Ramos (cell line): ENCODE measurements around the gene MIGA1.

Experiments
- in situ Hi-C: fragments of 300-500 bp; cut with MboI; formaldehyde crosslinking; loops from one replicate; pipeline ENCODE4 v1.14.3; 2022; ENCODE audit warnings: low sequenced_read_pairs; ENCODE audit not compliant: unreplicated experiment

The MIGA1 gene

DNA sequence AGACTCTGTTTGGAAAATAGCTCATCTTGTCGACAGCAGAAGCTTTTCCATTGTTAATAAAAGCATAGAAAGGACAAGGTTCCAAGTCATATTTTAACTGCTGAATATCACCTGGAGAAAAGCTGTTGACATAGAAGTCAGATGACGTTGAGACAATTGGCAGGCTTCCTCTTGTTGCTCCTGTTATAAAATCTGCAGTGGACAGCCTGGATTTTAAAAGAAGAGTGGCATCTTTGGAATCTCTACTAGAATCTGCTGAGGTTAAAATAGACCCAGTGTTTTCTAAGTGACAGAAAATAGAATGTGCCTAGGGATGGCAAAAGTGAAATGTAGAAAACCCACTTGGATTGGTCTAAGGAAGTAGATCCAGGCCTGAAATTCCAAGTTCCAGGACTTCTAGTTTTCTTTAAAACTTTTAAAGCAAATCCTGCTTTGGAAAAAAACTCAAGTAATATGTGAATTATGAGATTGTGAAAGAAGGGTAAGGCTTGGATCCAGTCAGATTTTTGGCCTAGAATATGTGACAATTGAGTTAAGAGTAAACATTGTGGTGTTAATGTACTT, 55.4 kb downstream of the MIGA1 start:
- in situ Hi-C loops = no loop called here

DNA sequence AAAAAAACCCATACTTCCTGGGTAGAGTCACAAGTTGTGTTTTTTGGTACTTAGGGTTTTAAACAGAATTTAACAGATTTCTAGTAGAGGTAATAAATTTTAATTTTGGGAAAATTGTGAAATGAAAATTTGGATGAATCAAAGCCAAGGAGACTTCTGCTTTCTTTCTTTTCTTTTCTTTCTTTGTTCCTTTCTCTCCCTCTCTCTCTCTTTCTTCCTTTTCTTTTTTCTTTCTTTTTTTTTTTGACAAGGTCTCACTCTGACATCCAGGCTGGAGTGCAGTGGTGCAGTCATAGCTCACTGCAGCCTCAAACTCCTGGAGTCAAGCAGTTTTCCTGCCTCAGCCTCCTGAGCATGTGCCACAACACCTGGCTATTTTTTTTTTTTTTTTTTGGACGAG, 62.1 kb downstream of the MIGA1 start:
- in situ Hi-C loops = no loop called here

DNA sequence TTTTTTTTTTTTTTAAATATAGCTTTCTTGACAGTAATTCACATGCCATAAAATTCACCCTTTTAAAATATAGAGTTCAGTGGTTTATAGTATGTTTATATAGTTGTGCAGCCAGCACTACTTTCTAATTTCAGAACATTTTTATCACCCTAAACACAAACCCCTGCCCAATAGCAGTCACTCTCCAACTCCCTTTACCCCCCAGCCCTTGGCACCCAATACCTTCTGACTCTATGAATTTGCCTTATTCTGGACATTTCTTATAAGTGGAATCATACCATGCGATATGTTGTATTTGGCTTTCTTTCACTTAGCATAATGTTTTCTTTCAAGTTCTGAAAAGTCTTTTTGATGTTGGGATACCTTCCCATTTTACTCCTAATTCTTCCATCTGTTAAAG, 66.5 kb downstream of the MIGA1 start:
- in situ Hi-C loops = no loop called here

DNA sequence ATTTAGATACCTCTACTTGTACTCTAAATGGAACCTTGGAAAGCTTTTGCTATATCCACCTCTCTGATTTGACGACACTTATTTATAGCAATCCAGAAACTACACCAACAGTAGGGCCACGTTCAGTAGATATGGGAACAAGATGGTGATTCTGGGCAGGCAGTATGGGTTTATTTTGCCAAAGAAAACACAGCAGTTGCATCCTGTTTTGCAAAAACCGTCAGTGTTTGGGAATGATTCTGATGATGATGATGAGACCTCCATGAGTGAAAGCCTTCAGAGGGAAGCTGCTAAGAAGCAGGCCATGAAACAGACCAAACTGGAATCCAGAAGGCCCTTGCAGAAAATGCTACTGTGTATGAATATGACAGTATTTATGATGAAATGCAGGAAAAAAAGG, 67.5 kb downstream of the MIGA1 start:
- in situ Hi-C loops = no loop called here

DNA sequence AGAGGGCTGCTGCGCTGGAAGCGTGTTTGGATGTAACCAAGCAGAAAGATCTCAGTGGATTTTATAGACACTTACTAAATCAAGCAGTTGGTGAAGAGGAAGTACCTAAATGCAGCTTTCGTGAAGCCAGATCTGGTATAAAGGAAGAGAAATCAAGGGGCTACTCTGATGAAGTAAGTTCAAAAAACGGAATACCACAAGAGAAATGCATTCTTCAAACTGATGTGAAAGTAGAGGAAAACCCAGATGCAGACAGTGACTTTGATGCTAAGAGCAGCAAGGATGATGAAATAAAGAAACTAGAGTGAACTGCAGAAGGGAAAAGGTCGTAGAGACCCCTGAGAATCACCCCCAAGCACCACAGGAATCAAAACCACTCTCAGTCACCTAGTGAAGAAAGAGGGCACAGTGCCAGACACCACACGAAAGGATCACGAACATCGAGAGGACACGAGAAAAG, 68.2 kb downstream of the MIGA1 start:
- in situ Hi-C loops = no loop called here

DNA sequence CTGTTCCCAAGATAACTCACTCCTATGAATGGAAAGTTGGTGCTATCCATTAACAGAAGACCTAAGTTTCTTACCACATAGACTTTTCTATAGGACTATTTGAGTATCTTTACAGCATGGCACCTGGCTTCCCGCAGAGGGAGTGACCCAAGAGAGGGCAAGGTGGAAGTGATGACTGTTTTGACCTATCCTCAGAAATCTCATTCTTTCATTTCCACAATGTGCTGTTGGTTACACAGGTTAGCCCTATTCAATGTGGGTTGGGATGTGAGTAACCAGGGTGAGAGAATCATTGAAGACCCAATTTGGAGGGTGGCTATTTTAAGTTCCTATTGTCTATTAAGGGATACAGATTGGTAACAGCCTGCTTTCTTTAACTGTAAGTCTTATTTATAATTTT, 70.6 kb downstream of the MIGA1 start:
- in situ Hi-C loops = no loop called here

DNA sequence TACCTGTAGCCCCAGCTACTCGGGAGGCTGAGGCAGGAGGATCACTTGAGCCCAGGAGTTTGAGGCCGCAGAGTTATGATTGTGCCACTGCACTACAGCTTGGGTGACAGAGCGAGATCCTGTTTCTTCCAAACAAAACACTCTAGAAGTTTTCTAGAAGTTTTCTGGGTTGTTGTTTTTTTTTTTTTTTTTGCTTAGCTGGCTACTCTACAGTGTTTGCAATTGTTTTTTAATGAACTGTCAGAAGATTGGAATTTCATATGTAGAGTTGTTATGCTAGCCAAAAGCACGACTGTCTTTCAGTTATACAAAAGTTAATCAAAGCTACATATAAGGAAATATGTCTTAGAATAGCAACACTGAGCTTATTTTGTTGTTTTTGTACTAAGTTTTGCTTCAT, 78.1 kb downstream of the MIGA1 start:
- in situ Hi-C loops = no loop called here

DNA sequence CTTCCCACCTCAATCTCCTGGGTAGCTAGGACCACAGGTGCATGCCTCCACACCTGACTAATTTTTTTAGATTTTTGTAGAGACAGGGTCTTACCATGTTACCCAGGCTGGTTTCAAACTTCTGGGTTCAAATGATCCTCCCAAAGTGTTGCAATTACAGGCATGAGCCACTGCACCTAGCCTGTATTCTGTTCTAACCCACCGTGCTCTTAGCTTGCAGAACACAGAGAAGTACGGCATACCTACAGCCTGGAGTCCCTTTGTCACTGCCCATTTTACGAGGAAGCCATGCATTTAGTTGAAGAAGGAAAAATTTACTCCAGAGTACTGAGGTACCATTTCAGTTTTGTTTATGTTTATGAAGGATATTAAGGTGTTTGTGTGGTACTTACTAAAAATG, 79.3 kb downstream of the MIGA1 start:
- in situ Hi-C loops = no loop called here

DNA sequence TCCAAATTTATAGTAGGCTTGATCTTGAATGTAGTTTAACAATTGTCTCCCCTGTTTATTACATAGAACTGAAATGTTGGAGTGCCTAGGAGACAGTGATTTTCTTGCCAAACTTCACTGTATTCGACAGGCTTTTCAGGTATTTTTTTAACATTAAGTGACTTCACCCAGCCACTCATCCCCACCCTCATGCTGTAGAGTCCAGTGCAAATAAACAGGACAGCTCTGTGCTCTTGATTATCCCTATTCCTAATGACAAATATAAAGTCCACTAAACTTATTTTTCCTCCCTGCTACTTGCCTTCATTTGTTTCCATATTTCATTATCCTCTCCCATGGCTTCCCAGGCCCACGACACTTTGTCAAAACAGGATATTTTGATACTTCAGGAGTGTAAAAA, 79.8 kb downstream of the MIGA1 start:
- in situ Hi-C loops = no loop called here

DNA sequence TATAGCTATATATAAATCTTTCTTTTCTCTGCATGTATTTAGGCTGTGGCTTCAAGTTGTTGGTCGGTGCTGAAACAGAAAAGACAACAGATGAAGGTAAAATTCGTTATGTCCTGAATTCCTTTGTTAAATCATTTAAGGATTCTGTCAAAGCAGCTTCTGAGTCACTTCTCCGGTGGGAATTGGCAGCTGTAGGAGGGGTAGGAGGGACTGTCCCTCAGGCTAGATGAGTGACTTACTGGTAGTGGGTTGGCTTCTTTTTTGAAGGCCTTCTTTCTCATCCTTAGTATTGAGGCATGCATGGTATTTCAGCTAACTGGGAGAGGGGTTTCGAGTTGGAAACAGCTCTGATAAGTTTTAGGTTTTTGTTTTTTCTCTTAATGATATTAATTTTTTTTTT, 86.8 kb downstream of the MIGA1 start:
- in situ Hi-C loops = no loop called here

DNA sequence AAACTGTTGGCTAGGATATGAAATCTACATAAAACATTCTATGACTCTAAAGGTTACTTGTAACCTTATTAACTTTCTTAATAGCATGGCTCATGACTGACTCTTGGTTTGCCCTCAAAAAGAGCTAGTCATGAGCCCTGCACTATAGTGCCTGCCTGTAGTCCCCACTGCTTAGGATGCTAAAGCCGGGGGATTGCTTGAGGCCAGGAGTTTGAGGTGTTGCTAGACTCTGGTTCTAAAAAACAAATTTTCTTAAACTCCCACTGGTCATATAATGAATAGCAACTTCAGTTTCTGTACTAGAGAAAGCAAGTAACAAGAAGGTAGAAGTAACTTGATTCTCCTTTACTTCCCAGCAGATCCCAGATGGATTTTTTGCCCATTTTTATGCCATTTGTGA, 93.2 kb downstream of the MIGA1 start:
- in situ Hi-C loops = no loop called here

DNA sequence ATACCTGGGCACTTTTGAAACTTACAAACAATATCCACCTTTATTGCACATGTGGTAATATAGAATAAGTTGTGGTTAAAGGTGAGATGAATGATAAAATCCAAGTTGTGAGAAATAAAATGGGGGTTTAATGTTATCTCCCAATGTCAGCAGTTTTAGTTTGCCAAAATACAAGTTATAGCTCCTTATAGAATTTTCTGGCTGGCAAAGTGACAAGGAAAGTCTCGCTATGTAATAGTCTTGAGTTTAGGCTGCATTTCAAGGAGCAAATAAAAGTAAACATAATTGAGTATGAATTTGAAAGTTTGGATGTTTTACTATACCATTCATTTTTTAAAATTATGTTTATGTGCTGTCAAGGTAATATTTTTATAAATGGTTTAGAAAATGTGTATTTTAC, 94.0 kb downstream of the MIGA1 start:
- in situ Hi-C loops = no loop called here

DNA sequence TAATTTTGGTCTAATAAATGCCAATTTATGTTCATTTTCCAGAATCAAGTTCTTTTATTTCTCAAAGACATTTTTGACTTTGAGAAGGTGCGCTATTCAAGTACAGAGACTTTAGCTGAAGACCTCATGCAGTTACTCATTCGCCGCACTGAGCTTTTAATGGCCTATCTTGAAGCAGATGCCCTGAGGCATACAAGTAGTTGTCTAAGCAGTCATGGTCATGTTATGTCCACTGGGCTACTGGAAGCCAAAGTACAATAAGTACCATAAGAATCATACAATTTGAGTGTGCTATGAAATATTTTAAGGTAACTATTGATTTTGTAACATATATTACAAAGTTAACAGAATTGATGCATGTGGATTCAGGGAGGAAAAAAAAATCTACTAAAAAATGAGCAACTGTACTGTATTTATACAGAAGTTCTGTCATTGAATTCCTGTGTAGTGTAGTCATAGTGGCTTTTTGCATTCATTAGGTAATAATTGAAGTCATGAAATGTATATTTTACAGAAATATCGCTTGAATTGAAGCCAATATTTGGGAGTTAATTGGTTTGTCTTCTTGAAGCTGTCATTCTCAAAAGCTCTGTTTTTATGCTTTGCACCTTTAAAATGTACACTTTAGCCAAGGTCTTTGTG, 95.5 kb downstream of the MIGA1 start:
- in situ Hi-C loops = no loop called here

DNA sequence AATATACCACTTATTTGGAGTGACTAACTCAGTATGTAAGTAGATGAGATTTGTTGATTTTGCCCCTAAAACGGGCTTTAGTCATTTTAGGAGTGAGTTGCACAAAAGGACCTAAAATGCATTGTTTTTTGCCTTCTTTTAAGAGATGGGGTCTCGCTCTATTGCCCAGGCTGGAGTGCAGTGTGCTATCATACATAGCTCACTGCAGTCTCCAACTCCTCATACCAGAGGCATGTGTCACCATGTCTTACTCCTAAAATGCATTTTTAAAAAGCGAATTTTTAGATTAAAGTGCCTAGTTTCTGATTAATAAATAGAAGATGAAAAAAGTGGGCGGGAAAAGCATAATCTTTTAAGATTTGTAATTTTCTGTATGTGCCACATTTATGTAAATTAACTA, 97.4 kb downstream of the MIGA1 start:
- in situ Hi-C loops = no loop called here

DNA sequence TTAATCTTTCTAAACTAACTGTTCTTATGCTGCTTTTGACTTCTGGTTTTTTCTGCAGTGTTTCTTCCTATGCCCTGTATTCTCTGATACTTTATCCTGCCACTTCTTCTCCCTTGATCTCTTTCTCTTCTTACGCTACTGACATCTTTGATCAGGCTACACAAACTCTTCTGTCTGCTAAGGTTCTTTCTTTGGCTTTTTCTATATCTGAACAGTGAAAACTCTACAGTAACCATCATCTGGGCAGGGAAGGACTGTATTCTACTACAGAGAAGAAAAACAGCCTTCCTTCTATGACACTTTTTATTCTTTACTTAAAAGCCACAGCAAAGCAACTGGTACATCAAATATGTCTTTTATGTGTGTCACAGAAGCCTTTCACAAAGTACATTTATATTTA, 101.6 kb downstream of the MIGA1 start:
- in situ Hi-C loops = no loop called here

DNA sequence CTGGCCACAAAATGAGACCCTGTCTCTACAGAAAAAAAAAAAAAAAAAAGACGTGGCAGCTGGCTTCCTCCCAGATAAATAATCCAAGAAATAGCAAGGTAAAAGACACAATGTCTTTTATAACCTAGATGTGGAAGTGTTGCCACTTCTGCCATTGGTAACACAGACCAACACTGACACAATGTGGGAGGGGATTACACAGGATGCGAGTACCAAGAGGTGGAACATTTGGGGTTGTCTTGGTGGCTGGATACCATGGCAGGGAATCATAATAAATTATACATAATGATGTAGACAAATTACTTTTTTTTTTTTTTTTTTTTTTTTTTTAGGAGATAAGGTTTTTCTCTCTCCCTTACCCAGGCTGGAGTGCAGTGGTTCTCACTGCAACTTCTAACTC, 103.0 kb downstream of the MIGA1 start:
- in situ Hi-C loops = no loop called here

DNA sequence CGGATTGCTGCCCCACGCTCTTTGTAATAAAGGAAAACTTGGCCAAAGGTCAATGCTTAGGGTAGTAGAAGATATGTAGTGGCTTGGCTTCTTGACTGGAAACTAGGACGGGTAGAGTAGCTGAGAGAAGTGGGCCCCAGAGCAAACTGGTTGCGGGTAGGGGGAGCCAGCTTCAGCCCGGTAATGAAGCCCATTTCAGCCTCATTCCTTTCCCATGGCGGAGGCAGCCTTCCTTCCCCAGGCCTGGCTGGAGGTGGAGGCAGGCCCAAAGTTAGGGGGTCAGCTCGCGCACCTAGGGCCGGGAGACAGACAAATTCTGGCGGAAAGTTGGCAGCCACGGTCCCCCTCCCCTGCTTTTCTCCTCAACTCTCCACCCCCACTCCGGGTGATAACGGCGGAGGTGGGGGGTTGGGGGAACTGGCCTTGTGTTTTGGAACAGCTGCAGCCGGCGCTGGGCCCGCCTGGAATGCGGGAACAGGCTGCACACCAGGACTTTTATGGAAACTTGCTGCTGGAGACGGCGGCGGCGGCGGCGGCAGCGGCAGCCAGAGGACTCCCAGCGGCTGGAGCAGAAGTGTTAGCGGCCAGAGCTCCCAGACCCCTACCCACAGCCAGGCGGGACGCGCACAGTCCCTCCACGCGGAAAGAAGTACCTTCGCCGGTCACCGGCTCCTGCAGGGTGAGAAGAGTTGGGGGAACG, 108.8 kb downstream of the MIGA1 start, which contains the start of gene NEXN:
Gene NEXN (plus strand): TSS at position 544 of the 700 bp plus-strand sequence. CDS start 27,483 bp downstream, outside the sequence.
- in situ Hi-C loops = no loop called here

DNA sequence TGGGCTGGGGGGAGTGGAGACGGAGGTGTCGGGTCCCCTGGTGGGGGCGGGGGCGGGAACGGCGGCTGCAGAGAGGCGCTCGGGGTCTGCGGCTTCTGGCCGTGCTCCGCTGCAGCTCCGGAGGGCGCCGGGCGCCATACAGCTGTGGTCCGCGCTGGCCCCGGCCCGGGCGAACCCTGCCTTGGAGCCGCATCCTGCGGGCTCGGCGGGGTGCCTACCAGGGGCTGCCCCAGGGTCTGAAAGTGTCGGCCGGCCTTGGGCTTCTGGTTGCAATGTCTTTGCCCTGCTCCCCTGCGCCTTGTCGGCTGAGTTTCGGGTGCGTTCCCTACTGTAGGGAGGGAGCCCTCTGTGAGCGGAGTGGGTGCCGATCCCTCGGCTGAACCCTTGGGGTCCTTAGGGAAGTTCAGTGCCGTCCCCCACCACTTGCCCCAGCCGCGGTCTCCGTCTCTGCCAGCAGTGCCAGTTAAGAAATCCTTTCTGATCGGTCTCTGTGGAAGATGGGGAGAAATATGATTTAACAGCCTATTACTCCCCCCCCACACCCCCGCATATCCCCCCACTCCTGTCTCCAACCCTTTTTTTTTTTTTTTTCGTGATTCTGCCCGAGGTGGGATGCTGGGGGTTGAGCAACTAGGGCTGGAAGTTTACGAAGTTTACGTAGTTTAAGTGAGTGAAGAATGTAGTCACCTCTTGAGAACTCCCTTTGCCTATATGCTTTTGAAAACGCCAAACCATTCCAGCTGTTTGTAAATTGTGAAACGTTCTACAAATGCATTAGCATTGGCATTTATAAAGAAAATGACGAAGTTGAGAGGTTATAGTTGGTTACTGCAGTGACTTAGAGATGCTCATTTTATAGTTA, 109.6 kb downstream of the MIGA1 start:
- in situ Hi-C loops = no loop called here

DNA sequence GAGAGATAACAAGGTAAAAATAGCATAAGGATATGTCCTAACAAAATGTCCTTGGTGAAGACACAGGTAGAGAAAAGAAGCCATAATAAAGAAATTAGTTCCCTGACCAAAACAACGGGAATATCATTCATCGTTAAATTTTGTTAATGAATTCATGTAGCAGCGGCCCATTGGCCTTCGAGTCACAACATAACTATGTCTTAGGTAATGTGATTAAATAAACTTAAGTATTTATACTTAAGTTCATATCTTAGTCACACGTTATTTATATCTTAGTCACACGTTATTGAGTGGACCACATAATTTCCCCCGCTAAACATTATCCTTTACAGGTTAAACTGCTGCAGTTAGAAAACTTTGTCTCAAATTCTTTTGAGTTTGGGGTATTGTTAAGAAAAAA, 110.2 kb downstream of the MIGA1 start:
- in situ Hi-C loops = no loop called here

DNA sequence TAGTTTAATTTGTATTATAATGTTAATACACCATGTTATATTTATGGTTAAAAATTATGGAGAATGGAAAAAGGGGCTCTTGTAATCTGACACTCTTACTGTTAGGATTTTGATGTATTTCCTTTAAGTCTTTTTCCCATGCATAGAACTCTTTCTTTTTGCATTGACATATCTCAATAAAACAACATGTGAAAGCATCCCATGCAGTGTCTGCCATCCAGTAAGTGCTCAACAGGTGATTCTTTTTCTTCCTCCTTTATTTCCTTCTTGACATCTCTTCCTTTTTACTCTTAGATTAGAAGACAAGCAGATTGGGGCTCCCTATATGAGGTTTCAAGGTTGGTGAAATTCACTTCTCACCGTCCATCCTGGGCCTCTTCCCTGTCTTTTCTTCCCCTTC, 111.8 kb downstream of the MIGA1 start:
- in situ Hi-C loops = no loop called here
